ENCODE data around the gene LRRC46.
A peak's percentile ranks its signal among the peaks of the same experiment; 100 is the strongest.

The LRRC46 gene, protein sequence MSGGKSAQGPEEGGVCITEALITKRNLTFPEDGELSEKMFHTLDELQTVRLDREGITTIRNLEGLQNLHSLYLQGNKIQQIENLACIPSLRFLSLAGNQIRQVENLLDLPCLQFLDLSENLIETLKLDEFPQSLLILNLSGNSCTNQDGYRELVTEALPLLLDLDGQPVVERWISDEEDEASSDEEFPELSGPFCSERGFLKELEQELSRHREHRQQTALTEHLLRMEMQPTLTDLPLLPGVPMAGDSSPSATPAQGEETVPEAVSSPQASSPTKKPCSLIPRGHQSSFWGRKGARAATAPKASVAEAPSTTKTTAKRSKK

DNA sequence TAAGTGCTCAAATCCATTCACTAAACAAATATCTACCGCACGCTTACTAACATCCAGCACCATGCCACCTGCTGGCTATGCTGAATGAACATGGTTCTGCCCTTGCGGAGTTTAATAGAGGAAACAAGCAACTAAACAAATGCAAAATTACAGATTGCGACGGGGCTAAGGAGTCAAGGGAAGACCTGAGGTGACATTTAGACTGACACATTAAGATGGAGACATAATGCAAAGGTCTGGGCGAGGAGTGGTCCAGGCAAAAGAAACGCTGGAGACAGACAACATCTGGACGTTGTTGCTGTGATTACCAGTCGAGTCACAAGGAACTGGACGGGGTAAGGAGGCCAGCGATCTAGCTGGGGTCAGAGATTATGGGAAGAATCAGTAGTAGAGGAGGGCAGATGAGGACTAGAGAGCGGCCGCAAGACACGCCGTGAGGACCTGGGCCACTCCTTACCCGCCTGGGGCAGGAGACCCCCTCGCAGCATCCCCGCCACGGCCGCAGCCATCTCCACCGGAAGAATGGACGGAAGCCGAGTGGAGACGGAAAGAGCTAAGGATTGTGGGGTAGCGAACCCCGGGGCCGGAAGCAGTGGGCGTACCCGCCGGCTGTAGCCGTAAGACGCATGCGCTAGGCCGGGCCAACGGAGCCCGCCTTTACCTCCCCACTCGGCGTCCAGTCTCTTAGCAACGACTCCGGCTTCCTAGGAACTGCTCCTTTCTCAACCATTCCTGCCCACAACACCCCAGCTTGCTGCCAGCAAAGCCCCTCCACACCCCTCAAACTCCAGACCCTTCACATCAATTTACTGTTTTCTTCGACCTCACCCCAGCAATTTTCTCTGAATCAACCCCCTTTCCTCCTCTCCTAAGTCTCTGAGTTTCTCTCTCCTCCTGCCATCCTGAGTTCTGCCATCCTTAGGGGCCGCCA is at the start of gene LRRC46, which contains the start of gene MRPL10:
Gene LRRC46, plus strand, starts transcription at position 668 of the 931 bp plus-strand sequence. CDS start 320 bp downstream, outside the sequence.
Gene MRPL10, minus strand, starts transcription at position 539 of the 931 bp plus-strand sequence. Its CDS starts 30 bp downstream, at position 509.
- peak; percentile 55 for DNase-seq

DNA sequence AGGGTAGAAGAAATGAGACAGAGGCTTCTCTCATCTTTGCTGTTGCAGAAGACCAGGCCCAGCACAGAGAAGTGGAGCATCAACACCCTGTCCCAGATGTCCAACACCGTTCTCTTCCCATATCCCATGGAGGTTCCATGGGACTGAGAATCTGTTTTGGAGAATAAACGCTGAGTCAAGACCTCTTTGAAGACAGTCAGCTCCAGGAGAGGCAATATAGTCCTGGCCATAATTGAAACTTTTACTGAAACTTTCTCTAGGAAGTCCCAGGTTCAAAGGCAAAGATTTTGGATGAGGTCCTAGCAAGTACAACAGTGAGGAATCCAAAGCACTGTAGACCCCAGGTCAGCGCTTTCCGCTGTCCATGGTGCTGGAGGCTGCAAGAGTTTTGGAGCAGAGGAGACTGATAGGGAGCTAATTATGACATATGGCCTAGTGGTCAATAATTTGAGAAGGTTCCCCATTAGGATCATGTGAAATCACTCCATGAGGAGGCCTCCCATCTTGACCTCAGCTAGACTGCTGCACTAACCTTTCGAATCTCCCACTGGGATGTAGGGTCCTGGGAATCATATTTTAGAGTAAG is 45.8 kb upstream of the LRRC46 start:
- no peak for DNase-seq

DNA sequence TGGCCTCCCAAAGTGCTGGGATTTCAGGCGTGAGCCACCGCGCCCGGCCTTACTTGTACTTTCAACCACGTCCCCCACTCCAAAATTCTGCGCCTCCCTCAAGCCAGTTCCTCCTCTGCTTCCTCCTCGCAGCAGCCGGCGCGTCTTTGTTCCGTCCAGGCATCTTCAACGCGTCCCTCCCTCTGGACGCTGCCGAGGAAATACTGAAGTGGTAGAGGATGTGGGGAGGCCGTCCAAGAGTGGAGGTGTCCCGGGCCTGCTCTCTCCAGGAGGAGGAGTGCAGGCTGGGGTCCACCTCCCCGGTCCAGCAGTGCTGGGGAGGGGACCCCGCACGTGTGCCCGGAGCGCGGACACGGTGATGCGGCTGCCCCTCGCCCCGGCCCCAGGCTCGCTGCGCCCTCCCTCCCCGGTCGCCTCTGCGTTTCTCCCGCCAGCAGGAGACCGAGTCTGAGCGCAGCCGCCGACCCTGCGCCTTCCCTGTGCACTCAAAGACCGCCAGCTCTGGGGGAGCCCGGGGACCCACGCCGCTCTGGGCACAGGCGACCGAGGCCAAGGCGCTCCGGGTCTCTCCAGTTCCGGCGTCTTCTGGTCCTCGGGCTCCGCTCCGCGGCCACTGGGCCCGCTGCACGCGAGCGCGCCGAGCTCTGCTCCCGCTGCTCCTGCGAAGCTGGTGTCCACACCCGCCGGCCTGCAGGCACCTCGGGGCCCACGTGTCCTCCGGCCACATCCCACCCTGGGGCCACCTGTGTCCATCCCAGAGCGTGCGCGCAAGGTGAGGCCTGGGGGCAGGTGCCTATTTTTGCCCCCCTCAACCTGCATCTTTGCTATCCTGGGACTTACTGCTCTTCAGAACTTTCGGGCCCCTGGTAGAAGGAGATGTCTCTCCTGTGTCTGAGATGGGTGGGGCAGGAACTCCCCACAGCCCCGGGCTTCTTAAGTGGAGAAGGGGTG is 41.6 kb upstream of the LRRC46 start:
- DNase-seq = no peak

- DNase-seq = no peak
These were observed 40.4 kb upstream of the LRRC46 start for GRCh38 chr17:47791025-47791424.

DNA sequence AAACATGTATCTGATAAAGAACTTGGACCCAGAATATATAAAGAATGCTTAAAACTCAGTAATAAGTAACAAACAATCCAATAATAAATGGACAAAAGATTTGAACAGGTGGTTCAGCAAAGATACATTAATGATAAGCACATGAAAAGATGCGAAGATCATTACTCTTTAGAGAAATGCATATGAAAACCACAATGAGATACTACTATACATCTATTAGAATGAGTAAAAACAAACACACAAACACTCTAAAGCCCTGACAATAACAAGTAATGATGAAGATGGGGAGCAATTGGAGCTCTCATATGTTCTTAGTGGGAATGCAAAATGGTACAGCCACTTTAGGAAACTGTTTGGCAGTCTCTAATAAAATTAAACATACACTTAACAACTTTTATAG is 39.0 kb upstream of the LRRC46 start:
- DNase-seq = no peak

DNA sequence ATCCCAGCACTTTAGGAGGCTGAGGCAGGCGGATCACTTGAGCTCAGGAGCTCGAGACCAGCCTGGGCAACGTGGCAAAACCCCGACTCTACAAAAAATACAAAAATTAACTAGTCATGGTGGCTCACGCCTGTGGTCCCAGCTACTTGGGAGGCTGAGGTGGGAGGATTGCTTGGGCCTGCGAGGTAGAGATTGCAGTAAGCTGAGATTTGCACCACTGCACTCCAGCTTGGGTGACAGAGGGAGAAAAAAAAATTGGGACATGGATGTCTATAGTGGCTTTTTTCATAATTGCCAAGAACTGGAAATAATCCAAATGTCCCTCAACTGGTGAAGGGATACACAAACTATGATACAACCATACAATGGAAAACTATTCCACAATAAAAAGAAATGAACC is 38.5 kb upstream of the LRRC46 start:
- no peak for DNase-seq

- DNase-seq = no peak
These were observed 33.7 kb upstream of the LRRC46 start for GRCh38 chr17:47797797-47798196.

DNA sequence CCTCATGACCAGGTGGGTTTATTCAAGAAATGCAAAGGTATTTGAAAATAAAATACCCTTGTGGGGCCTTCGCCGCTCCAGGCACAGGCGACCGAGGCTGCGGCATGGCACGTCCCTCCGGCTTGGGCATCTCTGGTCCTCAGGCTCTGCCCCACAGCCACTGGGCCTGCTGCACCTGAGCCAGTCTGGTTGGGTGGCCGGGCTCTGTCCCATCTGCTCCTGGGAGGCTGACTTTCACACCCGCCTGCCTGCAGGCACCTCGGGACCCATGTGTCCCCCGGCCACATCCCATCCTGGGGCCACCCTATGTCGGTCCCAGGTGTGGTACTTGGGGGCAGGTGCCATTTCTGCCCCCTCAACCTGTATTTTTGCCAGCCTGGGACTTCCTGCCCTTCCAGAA is 30.8 kb upstream of the LRRC46 start:
- no peak for DNase-seq

GRCh38 chr17:47801176-47801765 is 30.2 kb upstream of the LRRC46 start:
- no peak for DNase-seq

GRCh38 chr17:47801906-47802305 is 29.6 kb upstream of the LRRC46 start:
- no peak for DNase-seq

- no peak for DNase-seq
These were observed 29.0 kb upstream of the LRRC46 start for GRCh38 chr17:47802341-47803022.

DNA sequence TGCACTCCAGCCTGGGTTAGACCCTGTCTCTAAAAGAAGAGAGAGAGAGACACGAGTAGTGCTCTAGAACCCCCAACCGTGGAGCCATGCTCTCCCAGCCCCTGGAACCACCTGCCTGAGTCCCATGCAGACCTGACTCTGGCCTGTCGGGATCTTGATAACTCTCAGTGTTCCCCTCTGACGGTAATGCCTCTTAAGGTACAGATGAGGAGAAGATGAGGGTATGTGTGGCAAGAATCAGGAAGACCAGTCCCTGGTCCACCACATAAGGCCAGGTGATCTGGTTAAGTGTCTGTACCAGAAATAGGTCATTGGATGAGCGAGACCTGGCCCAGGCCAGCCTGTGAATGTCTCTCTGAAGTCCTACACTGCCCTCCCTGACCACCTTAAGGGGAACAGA is 28.3 kb upstream of the LRRC46 start:
- DNase-seq = no peak

- DNase-seq = no peak
These were observed 27.7 kb upstream of the LRRC46 start for GRCh38 chr17:47803751-47804150.

GRCh38 chr17:47804461-47804860 is 27.0 kb upstream of the LRRC46 start:
- no peak for DNase-seq

GRCh38 chr17:47806026-47806912 is 25.2 kb upstream of the LRRC46 start:
- no peak for DNase-seq

DNA sequence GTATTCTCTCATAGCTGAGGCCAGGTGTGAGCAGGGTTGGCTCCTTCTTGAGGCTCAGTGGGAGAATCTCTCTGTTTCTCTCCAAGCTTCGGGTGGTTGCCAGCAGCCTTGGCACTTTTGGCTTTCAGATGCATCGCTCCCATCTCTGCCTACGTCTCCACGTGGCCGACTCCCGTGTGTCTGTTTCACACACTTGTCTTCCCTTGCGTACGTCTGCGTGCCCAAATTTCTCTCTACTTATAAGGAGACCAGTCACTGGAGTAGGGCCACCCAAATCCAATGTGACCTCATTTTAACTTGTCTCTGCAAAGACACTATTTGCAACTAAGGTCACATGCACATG is 24.6 kb upstream of the LRRC46 start:
- DNase-seq = no peak

DNA sequence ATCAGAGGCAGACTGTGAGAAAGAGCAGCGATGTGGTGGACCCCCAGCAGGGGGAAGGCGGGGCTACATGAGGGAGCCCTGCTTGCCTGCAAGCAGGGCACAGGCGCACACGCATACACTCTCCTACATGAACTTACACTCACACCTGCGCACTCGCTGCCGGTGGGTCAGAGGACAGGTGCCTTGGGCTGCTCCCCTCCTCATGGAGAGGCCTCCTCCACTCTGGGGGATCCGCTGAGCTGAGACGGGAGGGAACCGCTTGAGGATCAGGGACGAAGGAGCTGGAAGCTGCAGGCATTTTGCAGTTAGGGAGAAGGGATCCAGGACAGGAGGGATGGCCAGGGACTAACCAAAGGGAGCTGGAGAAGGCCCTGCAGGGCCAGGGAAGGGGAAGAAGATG is 24.0 kb upstream of the LRRC46 start:
- DNase-seq = no peak

- DNase-seq = no peak
These were observed 23.2 kb upstream of the LRRC46 start for GRCh38 chr17:47808036-47808829.

DNA sequence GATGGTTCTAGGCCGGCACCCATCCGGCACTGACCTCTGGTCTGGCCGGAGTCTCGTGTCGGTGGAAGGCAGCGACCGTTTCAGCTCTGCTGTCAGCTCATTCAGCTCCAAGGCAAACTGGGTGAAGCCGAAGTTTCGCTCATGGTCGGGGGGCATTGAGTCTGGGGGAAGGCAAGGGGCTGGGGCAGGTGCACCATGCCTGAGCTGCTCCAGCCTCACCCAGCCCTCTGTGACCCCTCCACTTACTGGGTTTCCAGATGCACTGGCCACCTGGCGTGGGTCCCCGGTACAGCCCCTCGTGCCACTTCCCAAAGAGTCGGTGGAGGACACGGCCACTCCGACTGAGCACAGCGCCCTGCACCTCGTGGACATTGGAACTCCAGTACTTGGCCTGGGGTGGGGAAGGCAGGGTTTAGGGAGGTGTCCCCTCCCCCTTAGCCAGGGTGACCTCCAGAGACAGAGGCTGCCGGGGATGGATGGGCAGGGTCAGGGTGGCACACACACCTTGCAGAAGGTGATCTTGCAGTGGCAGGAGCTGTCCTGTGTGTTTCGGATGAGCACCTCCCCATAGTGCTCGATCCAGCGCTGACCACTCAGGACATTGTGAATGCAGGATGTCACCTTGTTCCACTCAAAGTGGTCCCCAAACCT is 22.5 kb upstream of the LRRC46 start:
- no peak for DNase-seq

All from cortex of kidney (tissue), 1 donor.